GM08714 (cell line): ENCODE results near the gene CCDC117.
"Not testable (repeated sequence)": the region's sequence is repeated elsewhere in the genome, so short reads cannot be mapped to it uniquely, and the experiment has no call there.

ENCODE experiments used
- H3K4me3 ChIP-seq: fragments of 200-500 bp; sonication (Bioruptor generic); 2 replicates; pipeline ENCODE4 v1.5.1; 2014; ENCODE audit warnings: mild to moderate bottlenecking, low read length, inconsistent platforms
- ZNF274 ChIP-seq: IDR thresholded peaks from 2 replicates; pipeline ENCODE4 v1.6.1; 2012; ENCODE audit warnings: mild to moderate bottlenecking, low read depth, low read length

CCDC117 gene

GRCh38 chr22:28759861-28760560 lies 12.5 kb upstream of the CCDC117 start:
- TF ChIP-seq ZNF274 = no peak
- no peak overlapping the region for H3K4me3 ChIP-seq

- no peak overlapping the region for H3K4me3 ChIP-seq
- no peak for TF ChIP-seq ZNF274
These were observed 11.1 kb upstream of the CCDC117 start for GRCh38 chr22:28761449-28761755.

GRCh38 chr22:28762000-28762399 lies 10.5 kb upstream of the CCDC117 start:
- H3K4me3 ChIP-seq = not testable (repeated sequence)

DNA sequence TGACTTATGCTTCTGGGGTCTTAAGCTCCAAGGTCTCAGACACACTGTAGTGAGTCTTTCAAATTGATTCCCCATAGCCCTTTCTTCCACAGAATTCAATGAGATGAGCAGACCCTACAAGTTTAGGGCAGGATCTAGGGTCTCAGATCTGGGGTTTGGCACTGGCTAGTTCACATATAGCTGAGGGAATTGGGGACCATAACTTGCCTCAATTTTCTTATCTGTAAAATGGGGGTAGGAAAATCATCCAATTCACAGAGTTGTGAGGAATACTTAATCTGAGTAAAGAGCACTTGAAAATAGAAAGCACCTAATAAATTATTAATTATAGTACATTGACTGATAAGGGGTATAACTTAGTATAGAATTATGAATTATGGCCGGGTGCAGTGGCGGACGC lies 5.9 kb upstream of the CCDC117 start:
- TF ChIP-seq ZNF274 = no peak
- no peak overlapping the region for H3K4me3 ChIP-seq

DNA sequence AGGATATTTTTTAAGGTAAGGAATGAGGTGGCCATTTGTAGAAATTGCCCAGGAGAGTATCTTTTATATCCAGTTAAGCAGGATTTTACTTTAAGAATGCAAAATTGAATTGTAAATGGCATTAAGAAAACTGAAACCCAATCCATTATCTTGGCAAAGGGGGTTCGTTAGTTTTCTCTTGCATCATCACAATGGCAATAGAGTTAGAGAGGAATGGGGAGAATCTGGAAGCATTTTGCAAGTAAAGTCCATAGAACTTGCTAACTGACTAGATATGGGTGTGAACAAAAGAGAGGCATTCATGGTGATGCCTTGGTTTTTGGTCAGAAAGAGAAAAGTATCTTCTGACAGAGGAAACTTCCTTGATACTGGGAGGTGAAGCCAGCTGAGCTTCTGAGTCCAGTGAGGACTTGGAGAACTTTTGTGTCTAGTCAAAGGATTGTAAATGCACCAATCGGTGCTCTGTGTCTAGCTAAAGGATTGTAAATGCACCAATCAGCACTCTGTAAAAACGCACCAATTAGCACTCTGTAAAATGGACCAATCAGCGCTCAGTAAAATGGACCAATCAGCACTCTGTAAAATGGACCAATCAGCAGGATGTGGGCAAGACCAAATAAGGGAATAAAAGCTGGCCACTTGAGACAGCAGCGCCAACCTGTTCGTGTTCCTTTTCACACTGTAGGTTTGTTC lies 3.6 kb upstream of the CCDC117 start:
- no peak overlapping the region for H3K4me3 ChIP-seq
- TF ChIP-seq ZNF274 = no peak

- TF ChIP-seq ZNF274 = no peak
- H3K4me3 ChIP-seq = no peak overlapping the region
These were observed 3.0 kb upstream of the CCDC117 start for GRCh38 chr22:28769394-28770085.

- no peak overlapping the region for H3K4me3 ChIP-seq
- no peak for TF ChIP-seq ZNF274
These were observed 1.2 kb upstream of the CCDC117 start for GRCh38 chr22:28771195-28771791.

DNA sequence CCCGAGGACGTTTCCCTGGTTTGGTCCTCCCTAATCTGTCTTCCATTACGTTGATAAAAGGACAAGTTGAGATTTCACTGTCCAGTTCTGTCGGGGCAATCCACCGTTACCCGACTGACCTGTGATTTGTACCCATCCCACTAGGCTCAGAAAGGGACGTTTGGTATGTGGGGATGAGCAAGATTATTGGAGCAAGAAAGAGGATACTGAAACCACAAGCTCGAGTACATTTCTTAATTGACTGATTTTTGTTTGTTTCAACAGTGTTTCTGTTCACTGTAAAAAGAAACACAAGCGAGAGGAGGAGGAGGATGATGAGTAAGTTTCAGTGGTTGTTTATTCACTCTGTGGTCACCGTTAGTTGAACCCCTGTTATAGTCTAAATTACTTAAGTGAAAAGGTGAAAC lies 969 bp downstream of the CCDC117 start:
- TF ChIP-seq ZNF274 = no peak

GRCh38 chr22:28774378-28774777 lies 1.9 kb downstream of the CCDC117 start:
- H3K4me3 ChIP-seq = peak overlapping the region; percentile 99; the same call in 1 of the 2 replicates
- no peak for TF ChIP-seq ZNF274

More for the DNA sequence above, 969 bp downstream of the CCDC117 start:
- peak overlapping the region; percentile 99 for H3K4me3 ChIP-seq

GRCh38 chr22:28779833-28780232 lies 7.3 kb downstream of the CCDC117 start:
- TF ChIP-seq ZNF274 = no peak
- H3K4me3 ChIP-seq = no peak overlapping the region

DNA sequence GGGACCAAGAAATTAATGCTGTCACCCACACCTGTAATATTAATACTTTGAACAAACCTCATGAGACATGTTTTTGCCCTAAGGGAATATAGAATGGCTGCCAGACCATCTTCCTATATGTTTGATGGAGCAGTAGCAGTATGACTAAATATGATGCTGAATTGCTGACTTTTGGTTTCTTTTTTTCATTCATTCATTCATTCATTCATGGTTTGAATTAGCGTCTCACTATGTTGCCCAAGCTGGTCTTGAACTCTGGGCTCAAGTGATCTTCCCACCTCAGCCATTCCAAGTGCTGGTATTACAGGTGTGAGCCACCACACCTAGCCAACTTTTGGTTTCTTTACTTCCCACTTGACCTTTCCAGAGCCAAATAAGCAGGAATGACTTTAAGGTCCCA lies 7.8 kb downstream of the CCDC117 start:
- no peak overlapping the region for H3K4me3 ChIP-seq
- TF ChIP-seq ZNF274 = no peak

DNA sequence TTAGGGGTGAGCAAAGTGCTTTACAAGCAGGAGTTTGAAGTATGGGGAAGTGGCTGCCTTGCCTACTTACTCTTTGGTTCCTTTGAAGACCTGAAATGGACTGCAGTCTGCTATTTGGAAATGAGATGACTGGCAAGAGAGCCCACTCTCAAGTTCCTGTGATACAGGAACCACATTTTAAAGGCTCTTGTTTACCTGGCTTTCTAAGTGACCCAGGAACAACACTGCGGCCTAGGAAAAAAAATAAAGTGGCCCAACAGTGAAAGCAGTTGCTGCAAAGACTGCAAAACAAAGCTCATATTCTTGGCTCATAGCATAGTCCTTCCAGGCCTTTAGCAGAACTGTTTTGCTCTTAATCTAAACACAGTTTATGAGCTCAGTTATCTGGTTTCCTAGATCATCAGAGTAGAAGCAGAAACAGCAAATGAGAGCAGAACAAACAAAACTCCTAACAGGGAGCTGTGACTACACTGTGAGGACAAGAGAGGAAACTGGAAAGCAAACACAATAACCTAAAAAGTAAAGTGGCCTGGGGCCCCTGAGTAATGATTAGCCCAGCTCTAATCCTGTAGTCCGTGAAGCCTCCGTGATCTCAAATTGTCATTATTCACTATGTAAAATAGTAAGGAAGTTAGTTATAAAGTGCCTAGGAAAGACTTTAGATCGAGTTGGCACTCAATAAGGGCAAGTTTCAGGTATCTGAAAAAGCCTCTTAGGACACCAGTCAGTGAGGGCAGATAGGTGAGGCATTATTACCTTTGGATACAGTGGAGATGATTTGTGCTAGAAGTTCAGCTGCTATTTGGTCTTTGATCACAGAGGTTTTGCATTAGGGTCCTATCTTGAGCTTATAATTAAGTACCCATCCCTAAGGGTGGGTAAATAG lies 11.5 kb downstream of the CCDC117 start:
- no peak overlapping the region for H3K4me3 ChIP-seq
- TF ChIP-seq ZNF274 = no peak

DNA sequence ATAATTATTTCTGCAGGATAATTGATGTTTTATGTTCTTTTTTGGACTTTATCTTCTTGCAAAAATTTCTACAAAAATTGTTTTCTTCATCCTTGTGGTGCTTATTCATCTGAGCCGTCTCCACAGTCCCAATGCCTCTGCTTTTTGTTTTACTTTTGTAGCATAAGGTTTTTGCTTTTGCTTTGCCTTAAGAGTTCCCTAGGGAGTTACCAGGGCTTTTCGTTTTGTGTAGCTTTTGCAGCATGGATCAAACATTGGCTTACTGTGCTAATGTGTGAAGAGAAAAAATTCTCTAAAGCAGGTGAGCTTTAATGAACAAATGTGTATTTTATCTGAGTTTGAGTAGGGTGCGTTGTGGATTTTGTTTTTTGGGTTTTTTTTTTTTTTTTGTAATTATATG lies 16.1 kb downstream of the CCDC117 start:
- TF ChIP-seq ZNF274 = no peak
- no peak overlapping the region for H3K4me3 ChIP-seq

GRCh38 chr22:28791124-28791523 lies 18.6 kb downstream of the CCDC117 start:
- TF ChIP-seq ZNF274 = no peak
- H3K4me3 ChIP-seq = no peak overlapping the region
